Mammary epithelial cell (primary cell): ENCODE results near the gene ZBTB7A.

Experiments
- EZH2 ChIP-seq: IDR thresholded peaks from 2 replicates; pipeline ENCODE4 v1.6.1; 2012; ENCODE audit warnings: low read length, inconsistent platforms, borderline replicate concordance
- TF ChIP-seq, protein P1 (sequence below), 2 donors: IDR thresholded peaks in 1 of 2; conservative IDR thresholded peaks in 1 of 2; 2 replicates each; pipeline ENCODE4 v1.5.1; 2011 to 2012; ENCODE audit warnings: inconsistent platforms in 2 of 2, low read length in 2 of 2, mild to moderate bottlenecking in 2 of 2, control low read depth in 1 of 2, low read depth in 1 of 2; ENCODE audit not compliant: insufficient read depth in 1 of 2; ENCODE audit errors: extremely low read depth in 1 of 2

DNA sequence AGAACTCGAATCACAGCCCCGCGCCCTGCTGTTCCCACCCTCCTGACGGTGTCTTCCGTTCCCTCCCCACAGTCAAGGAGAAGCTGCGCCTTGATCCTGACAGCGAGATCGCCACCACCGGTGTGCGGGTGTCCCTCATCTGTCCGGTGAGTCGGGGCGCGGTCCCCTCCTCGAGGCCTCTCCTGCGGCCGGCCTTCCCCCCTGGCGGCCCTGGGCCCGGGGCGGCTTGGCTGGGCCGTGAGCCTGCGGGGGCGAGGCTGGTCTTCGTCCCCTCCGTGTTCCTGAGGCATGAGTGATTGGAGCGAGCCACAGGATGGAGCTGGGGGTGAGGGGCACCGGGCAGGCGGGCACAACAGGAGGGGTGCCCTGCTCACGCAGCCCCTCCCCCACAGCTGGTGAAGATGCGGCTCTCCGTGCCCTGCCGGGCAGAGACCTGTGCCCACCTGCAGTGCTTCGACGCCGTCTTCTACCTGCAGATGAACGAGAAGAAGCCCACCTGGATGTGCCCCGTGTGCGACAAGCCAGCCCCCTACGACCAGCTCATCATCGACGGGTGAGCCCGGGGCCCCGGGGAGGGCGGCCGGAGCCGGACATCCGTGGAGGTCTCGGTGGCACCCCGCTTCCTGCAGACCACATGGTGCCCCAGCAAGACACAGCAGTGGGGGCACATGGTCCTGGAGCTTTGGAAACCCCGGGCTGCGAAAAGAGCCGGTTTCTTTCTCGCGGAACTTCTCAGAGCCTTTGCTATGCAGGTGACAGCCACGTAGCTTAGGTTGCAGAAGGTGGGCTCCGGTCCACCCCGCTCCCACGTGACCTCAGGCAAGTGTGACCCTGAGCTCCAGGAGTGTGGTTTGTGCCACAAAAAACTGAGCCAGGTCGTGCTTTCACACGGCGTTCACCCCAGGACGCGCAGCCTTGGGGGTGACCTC lies 33.4 kb downstream of the ZBTB7A start:
- TF ChIP-seq, protein P1, sequence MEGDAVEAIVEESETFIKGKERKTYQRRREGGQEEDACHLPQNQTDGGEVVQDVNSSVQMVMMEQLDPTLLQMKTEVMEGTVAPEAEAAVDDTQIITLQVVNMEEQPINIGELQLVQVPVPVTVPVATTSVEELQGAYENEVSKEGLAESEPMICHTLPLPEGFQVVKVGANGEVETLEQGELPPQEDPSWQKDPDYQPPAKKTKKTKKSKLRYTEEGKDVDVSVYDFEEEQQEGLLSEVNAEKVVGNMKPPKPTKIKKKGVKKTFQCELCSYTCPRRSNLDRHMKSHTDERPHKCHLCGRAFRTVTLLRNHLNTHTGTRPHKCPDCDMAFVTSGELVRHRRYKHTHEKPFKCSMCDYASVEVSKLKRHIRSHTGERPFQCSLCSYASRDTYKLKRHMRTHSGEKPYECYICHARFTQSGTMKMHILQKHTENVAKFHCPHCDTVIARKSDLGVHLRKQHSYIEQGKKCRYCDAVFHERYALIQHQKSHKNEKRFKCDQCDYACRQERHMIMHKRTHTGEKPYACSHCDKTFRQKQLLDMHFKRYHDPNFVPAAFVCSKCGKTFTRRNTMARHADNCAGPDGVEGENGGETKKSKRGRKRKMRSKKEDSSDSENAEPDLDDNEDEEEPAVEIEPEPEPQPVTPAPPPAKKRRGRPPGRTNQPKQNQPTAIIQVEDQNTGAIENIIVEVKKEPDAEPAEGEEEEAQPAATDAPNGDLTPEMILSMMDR (conservative IDR thresholded peaks at IDR 0.05 in 1 of 2, IDR thresholded peaks at IDR 0.05 in 1 of 2; ENCODE audit: extremely low read depth in 1 of 2, insufficient read depth in 1 of 2, low read depth in 1 of 2, low read length in 2 of 2) = no peak
- no peak for TF ChIP-seq EZH2
